GM19023 (cell line): ENCODE measurements around the gene DYTN.
"Not testable (repeated sequence)": the region's sequence is repeated elsewhere in the genome, so short reads cannot be mapped to it uniquely, and the experiment has no call there.

Experiments
- ATAC-seq: cut with Tn5 transposase; IDR thresholded peaks from one replicate; pipeline ENCODE4 v1.9.1; 2021; ENCODE audit warnings: mild to moderate bottlenecking, moderate library complexity; ENCODE audit not compliant: unreplicated experiment

The DYTN gene

GRCh38 chr2:206718296-206718695 lies at the start of gene DYTN:
Gene DYTN (minus strand): TSS chr2:206718396. CDS start chr2:206718279, 117 bp downstream.
- ATAC-seq: no peak

- no peak for ATAC-seq
Observed at GRCh38 chr2:206766057-206766930, 48.1 kb upstream of the DYTN start.

- ATAC-seq: peak; percentile 96
Observed at GRCh38 chr2:206765242-206766056, 47.3 kb upstream of the DYTN start, which contains the start of the genes FASTKD2 and MDH1B. Gene FASTKD2 (plus strand): TSS chr2:206765606. CDS start chr2:206766694, 1,088 bp downstream. Gene MDH1B (minus strand): TSS chr2:206765328. CDS start chr2:206765271, 57 bp downstream.

GRCh38 chr2:206764673-206765241 lies 46.6 kb upstream of the DYTN start:
- ATAC-seq: no peak

- ATAC-seq: no peak
Observed at GRCh38 chr2:206756816-206757215, 38.6 kb upstream of the DYTN start.

GRCh38 chr2:206740800-206741199 lies 22.6 kb upstream of the DYTN start:
- no peak for ATAC-seq

- ATAC-seq: no peak
Observed at GRCh38 chr2:206739271-206739670, 21.1 kb upstream of the DYTN start.

GRCh38 chr2:206736935-206737334 lies 18.7 kb upstream of the DYTN start:
- ATAC-seq: no peak

GRCh38 chr2:206733341-206733740 lies 15.1 kb upstream of the DYTN start:
- ATAC-seq: no peak

- no peak for ATAC-seq
Observed at GRCh38 chr2:206728277-206729199, 10.3 kb upstream of the DYTN start.

GRCh38 chr2:206727287-206727686 lies 9.1 kb upstream of the DYTN start:
- no peak for ATAC-seq

GRCh38 chr2:206723288-206723687 lies 5.1 kb upstream of the DYTN start:
- ATAC-seq: no peak

GRCh38 chr2:206721256-206721920 lies 3.2 kb upstream of the DYTN start:
- peak; percentile 77 for ATAC-seq

GRCh38 chr2:206716623-206717022 lies 1.6 kb downstream of the DYTN start:
- no peak for ATAC-seq

- not testable (repeated sequence) for ATAC-seq
Observed at GRCh38 chr2:206715183-206715582, 3.0 kb downstream of the DYTN start.

- peak; percentile 75 for ATAC-seq
Observed at GRCh38 chr2:206713746-206714145, 4.5 kb downstream of the DYTN start.

- no peak for ATAC-seq
Observed at GRCh38 chr2:206708286-206708685, 9.9 kb downstream of the DYTN start.

- no peak for ATAC-seq
Observed at GRCh38 chr2:206707164-206707701, 11.0 kb downstream of the DYTN start.

- ATAC-seq: no peak
Observed at GRCh38 chr2:206701952-206702605, 16.1 kb downstream of the DYTN start.
